Measurements from ENCODE around the gene STRN3.
"Not testable (repeated sequence)": the region's sequence is repeated elsewhere in the genome, so short reads cannot be mapped to it uniquely, and the experiment has no call there.

The STRN3 gene

DNA sequence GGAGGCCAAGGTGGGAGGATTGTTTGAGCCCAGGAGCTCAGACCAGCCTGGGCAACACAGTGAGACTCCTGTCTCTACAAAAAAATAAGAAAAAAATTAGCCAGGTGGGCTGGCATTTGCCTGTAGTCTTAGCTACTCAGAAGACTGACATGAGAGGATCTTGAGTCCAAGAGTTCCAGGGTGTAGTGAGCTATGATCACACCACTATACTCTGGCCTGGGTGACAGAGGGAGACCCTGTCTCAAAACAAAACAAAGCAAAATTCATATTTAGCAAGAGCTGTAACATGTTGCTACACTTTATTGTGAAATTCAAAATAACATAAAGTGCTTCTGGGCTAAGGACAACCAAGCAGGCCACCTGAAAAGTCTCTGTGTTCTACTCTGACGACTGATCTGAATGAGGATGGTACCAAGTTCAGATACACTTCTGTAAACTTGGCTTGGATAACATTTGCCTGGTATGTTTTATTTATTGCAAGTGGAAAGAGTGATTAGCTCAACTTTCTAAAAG lies 11.6 kb upstream of the STRN3 start:
- no peak for DNase-seq (ENCODE audit: low read depth in 2 of 2)

DNA sequence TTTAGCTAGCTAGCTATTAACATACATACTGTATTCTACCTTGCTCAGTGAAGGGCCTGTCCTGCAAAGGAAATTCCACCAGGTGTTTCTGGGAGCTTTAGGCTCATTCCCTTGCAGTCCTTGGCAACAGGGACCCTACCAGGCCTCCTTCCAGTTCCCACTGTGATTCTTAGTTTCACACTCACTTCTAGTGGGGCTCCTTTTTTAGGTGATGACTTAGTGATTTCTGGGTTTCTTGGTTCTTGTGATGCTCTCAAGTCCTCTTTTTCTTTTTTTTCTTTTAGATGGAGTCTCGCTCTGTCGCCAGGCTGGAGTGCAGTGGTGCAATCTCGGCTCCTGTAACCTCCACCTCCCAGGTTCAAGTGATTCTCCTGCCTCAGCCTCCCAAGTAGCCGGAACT lies 10.4 kb upstream of the STRN3 start:
- DNase-seq (ENCODE audit: low read depth in 2 of 2), result no peak

DNA sequence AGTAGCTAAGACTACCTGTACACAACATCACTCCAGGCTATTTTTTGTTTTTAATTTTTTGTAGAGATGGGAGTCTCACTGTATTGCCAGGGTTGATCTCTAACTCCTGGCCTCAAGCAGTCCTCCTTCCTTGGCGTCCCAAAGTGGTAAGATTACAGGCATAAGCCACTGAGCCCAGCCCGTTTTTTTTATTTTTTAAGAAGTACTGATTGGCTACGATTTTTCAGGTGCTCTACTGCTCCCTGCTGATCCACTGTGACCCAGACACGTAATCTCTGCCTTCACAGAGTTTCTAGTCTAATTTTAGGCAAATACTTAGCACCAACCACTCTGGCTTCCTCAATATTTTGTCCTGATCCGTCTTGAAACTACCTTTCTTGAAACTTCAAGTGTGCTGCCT lies 4.3 kb upstream of the STRN3 start:
- DNase-seq (ENCODE audit: low read depth in 2 of 2), result no peak

DNA sequence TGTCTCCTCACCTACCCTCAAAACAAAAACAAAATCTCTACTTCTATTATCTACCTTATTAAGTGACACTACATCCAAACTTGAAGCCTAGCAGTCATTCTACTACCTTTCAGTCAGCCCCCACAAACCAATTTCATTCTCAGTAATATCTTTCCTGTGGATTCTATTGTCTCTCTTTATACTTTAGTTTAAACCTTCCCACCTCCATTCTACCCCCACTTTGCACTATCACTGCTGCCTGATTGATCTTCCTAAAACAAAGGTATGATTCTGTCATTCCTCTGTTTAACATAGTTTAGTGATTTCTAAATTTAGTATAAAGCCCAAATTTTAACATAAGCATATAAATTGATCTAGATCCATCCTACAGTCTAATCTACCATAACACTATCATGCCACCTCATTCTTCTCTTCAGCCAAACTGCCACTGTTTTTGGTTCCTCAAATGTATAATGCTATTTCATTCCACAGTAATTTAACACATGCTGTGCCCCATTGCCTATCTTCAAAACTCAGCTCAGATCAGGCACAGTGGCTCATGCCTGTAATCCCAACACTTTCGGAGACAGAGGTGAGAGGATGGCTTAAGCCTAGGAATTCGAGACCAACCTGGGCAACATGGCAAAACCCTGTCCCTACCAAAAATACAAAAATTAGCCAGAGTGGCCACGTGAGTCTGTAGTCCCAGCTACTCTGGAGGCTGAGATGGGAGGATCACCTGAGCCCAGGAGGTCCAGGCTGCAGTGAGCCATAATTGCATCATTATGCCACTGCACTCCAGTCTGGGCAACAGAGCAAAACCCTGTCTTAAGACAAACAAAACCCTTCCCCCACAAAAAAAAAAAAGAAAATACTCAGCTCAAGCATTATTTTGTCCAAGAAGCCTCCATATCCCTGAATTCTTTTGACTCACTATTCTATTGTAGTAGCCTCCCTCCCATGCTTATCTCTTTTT lies 3.1 kb upstream of the STRN3 start:
- no peak for DNase-seq (ENCODE audit: low read depth in 2 of 2)

DNA sequence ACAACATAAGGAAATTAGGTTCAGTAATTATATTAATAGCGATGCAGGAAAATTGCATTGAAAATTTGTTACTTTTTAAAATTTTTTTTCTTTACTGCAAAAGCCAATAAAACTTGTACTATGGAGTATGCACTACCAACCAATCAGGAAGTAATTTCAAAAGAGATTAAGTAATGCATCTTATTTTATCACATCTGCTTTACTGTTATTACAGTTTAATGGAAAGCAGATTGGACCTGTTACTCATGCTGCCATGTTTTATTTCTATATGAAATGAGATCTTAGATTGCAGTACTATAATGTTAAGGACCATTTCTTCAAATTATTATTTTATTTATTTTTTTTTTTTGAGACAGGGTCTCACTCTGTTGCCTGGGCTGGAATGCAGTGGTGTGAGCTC lies 1.7 kb upstream of the STRN3 start:
- peak in 1 of 2 experiments; percentile 42 for DNase-seq (ENCODE audit: low read depth in 2 of 2)

DNA sequence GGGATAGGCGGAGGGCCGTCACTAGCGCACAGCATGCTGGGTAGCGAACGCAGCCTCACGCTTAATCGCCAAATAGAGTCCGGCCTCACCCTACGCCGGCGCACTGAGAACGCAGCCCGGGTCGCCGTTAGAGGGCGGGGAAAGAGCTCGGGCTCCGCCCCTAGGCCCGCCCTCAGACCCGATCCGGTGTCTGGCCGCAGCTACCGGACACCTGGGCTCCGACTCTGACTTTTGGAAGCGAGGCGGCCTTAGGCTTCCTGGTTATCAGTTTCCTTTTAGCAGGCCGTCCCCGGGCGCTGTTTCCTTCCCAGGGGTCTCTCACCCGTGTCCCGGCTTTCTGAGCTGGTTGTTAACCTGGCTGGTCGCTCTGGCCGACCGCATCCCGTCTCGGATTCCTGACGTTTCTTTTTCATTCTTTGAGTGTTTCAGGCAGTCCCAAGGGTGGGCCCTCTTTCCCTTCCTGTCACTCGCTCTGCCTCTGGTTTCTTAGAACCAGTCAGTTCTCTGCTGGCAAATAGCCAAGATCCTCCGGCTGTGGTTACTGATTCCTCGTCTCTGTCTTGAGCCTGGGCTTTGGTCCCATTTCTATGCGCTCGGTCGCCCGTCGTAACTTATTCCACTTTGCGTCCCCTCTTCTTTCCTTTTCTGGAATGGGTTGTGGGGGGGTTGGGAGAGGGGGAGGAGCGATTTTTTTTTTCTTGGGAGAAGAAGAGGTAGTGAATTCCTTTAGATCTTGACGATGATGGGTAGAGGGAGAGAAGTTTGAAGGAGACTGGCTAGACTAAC lies 464 bp upstream of the STRN3 start:
- DNase-seq (ENCODE audit: low read depth in 2 of 2), result peak; percentile 93

DNA sequence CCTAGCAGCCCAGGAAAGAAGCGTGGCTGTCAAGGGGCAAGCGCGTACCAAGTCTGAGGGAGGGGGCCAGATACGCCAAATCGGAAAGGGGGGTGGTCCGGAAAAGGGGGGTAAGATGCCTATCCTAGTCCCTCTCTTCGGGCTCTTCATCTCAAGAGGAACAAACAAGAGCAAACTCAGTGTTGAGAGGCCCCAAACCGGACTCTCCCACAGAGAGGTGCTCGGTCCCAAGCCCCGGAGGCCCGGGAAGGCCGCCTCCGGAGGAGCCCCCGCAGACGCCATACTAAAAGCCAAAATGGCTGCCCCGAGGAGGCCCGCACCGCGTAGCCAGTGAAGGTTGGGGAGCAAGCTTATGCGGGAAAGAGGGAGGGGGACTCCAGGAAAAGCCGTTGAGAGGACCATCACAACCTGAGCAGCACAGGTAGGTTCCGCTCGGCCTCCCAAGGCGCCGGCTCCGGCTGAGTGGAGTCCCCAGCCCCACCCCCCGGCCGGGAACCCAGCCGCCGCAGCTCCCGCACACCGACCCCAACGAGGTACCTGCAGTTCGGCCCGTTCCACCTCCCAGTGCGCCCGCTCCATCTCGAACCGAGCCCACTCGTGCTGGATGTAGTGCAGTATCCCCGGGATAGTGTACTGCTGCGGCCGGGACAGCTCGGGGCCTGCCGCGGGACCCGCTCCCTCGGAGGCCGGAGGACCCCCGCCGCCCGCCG lies 657 bp downstream of the STRN3 start, which contains the start of gene AP4S1:
AP4S1 (plus strand) TSS at position 283 of the 710 bp plus-strand sequence. CDS start 40,548 bp downstream, outside the sequence.
- DNase-seq (ENCODE audit: low read depth in 2 of 2), result no peak

DNA sequence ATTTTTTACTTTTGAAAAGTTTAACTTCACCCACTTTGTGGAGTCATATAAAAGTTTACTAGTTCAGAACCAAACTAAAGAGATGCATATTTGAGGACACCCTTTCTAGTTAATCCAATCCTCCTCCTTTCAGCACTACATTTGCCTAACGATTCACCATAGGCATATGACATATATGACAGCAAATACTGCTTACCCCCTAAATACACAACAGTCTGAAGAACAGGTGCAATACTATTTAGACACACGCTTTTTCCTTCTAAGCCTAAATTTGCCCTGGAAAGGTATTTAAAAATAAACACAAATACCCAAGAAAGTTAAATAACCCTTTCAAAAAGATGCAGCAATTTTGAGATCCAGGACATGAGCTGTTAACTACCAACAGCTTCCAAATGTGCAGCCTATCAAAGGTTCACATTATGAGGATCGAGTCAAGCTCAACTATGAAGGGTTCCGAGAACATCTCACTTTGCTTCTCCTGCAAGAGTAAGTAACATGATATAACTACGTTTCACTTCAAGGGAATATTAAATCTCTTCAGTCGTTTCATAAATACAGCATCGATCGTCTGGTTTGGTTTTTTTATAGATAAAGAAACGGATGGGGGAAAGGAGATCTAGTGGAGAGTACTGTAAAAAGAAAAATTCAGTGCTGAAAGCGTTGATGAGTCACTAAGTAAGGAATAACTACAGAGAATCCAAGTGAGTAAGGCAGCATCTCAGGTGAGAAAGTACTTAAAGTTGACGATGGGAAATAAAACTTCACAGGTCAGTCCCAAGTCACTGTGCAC lies 1.4 kb downstream of the STRN3 start:
- DNase-seq (ENCODE audit: low read depth in 2 of 2), result no peak

DNA sequence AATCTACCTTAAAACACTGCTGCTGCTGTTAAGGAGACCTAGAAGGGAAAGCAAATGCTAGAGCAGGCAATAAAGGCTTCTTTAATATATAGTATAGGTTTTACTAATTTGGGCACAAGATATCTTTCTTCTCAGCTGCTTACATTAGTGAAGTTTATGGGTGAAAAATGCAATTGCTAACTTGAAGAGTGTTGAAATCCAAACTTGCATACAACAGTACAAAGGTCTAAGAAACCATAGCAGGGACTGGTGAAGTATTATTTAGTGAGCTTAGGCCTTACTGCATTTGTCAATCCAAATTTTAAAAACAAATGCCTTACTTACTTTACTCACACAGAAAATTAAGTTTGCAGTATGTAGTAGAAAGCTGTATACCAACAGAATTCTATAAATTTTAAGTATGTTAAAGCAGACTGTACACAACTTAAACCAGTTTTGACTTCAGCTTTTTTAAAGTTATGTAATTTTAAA lies 2.1 kb downstream of the STRN3 start:
- DNase-seq (ENCODE audit: low read depth in 2 of 2), result no peak

DNA sequence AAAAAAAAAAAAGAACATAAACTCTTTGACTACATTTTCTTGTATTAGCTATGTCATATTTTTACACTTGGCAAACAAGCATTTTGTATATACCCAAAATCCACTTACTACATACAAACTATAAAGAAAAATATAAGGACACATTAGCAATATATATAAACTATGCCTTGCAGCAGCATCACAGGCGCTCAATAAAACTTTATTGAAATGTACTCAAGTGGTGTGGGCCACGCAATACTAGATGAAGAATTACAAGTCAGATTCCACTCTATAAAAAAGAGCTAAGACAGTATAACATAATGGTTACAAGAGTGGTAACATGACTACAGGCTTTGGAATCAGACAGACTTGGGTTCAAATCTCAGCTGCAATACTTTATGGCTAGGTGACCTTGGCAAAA lies 3.8 kb downstream of the STRN3 start:
- no peak for DNase-seq (ENCODE audit: low read depth in 2 of 2)

DNA sequence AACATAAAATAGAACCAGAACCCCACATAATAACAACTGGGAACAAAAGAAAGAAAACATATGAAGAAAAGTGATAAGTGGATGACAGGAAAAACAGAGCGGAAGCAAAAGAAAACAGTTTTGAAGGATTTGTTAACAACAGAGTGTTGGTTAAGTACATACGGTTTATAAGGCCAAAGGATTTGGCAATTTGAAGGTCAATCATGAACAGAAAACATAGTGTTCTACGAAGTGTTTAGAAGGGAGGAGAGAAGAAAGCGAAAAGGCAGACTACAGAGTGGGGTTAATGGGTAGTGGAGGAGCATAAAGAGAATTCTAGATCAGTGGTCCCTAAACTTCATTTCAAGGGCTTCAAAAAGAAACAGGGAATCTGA lies 4.6 kb downstream of the STRN3 start:
- no peak for DNase-seq (ENCODE audit: low read depth in 2 of 2)

DNA sequence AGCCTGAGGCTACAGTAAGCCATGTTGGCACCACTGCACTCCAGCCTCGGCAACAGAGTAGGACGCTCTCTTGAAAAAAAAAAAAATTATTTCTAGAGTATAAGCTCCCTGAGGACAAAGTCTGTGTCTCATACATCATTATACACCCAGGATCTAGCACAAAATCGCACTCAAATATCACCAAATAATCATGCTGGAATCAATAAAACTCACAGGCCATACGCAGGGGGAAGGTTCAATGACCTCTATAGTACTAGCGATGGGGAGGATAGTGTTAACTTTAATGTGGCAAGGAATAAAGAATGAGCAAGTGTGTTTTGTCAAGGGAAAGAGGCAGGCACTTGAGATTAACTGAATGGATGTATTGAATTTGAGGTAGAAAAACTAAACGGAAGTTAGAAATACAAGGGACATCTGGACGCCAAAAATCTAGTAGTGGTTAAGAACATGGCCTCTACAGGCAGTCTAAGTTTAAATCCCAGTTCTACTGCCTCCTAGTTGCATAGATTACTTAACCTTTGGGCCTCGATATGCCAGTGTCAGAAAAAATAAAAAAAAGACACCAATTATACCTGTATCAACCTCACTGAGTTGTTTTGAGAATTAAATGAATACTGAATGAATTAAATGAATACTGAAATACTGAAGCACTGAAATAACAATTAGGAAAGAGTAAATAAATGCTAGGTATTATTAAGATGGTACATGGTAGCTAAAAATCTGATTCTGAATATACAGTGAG lies 5.2 kb downstream of the STRN3 start:
- no peak for DNase-seq (ENCODE audit: low read depth in 2 of 2)

DNA sequence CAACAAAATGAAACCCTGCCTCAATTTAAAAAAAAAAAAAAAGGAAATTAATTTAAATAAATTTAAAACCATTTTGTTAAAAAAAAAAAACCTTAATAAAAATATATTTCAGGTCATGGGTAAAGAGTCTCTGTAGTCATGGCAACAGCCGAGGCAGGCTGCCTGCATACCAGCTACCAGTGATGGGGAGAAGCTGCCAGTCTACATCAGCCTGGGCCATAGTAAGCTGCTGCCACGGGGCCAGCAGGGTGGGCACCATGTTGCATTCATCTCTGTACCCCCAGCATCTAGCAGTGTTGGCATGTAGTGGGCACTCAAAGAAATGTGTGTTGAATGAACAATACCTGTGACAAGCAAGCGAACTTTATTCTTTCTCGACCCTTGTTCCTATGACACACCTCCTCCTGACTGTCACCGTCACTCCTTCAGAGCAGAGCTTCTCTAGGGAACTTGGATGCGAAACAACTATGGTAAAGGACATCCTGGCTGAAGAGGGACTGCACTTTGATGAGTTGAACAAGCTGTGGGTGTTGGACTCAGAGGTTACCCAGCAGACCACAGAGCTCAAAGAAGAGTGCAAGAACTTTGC lies 8.0 kb downstream of the STRN3 start:
- no peak for DNase-seq (ENCODE audit: low read depth in 2 of 2)

DNA sequence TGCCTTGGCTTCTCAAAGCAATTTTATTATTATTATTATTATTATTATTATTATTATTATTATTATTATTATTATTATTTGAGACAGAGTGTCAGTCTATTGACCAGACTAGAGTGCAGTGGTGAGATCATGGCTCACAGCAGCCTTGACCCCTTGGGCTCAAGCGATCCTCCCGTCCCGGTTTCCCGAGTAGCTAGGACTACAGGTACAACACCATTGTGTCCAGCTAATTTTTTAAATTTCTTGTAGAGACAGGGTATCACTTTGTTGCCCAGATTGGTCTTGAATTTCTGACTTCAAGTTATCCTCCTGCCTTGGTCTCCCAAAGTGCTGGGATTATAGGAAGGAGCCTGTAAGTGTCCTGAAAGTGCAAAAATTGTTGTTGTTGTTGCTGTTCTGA lies 12.3 kb downstream of the STRN3 start:
- no peak for DNase-seq (ENCODE audit: low read depth in 2 of 2)

DNA sequence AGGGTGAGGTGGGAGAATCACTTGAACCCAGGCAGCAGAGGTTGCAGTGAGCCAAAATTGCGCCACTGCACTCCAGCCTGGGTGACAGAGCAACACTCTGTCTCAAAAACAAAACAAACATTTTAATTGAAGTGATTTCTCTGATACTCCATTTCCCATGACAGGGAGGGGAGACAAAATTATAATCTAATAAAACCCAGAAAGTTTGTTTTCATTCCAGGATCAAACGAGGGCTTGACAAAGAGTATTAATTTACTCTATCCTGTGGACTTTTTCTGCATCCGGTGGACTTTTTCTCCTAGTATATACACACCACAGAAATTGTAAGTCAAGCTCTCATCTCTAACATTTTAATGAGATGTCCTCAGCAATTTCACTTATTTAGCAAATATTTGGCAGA lies 15.2 kb downstream of the STRN3 start:
- DNase-seq (ENCODE audit: low read depth in 2 of 2), result no peak

DNA sequence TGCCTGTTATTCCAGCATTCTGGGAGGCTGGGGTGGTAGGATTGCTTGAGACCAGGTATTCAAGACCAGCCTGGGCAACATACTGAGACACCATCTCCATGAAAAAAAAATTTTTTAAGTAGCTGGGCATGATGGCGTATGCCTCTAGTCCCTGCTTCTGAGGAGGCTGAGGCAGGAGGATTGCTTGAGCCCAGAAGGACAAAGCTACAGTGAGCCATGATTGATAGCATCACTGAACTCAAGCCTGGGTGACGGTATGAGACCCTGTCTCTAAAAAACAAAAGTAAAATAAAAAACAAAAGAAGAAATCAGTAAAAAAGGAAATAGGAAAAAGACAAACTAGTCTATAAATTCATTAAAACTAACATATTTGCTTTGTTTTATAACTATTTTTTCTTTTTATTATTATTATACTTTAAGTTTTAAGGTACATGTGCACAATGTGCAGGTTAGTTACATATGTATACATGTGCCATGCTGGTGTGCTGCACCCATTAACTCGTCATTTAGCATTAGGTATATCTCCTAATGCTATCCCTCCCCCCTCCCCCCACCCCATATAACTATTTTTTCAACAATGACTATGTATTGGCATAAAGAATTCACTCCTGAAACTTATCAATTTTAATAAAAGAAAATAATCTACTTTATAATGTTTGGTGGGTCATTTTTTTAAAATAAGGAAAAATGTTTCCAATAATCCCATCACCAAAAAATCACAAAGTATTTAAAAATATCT lies 16.2 kb downstream of the STRN3 start:
- no peak for DNase-seq (ENCODE audit: low read depth in 2 of 2)

DNA sequence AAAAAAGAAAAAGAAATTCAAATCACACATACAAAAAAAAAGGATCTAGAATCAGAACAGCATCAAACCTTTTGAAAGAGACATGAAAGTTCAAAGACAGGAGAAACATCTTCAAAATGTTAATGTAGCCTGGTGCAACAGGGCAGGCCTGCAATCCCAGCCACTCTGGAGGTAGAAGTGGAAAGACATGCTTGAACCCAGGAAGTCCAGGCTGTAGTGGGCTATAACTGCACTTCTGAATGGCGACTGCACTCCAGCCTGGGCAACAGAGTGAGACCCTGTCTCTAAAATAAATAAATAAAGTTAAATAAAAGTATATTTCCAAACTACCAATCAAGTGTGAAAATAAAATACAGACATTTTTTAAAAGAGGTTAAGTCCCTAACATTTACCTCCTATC lies 19.5 kb downstream of the STRN3 start:
- DNase-seq (ENCODE audit: low read depth in 2 of 2), result no peak

DNA sequence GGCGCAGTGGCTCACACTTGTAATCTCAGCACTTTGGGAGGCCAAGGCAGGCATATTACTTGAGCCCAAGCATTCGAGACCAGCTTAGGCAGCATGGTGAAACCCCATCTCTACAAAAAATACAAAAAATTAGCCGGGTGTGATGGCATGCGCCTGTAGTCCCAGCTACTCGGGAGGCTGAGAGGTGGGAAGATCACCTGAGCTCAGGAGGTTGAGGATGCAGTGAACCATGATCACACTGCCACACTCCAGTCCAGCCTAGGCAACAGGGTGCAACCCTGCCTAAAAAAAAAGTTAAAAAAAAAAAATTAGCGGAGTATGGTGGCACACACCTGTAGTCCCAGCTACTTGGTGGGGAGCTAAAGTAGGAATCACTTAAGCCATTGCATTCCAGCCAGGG lies 22.2 kb downstream of the STRN3 start:
- not testable (repeated sequence) for DNase-seq (ENCODE audit: low read depth in 2 of 2)

DNA sequence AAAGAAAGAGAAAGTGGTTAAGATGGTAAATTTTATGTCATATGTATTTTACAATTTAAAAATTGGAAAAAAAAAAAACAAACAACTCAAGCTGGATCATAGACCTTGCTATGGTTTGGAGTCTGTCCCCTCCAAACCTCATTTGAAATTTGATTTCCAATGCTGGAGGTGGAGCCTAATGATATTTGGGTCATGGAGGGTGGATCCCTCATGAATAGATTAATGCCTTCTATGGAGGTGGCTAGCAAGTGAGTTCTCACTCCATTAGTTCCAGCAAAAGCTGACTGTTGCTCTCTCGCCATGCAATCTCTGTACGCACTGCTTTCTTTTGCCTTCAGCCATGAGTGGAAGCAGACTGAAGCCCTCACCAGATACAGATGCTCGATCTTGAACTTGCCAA lies 22.9 kb downstream of the STRN3 start:
- DNase-seq (ENCODE audit: low read depth in 2 of 2), result no peak
